Stimulated activated CD4-positive, alpha-beta T cell treated with anti-CD3 and anti-CD28 coated beads, Interleukin-1b, Interleukin-23, amount 100 ng/mL, for 4 hours (primary cell): ENCODE results near the gene FAT2.
"Not testable (repeated sequence)": the region's sequence is repeated elsewhere in the genome, so short reads cannot be mapped to it uniquely, and the experiment has no call there.

Source experiments
- DNase-seq, 2 donors: peaks; one replicate each; pipeline ENCODE4 v3.0.0-alpha.2; 2020; ENCODE audit warnings: low read depth in 2 of 2

The FAT2 gene

GRCh38 chr5:151581812-151582583, 9.1 kb downstream of the FAT2 start:
- DNase-seq, result no peak

GRCh38 chr5:151581347-151581746, 9.8 kb downstream of the FAT2 start:
- no peak for DNase-seq

- no peak for DNase-seq
Observed at GRCh38 chr5:151580858-151581257, 10.3 kb downstream of the FAT2 start.

GRCh38 chr5:151580239-151580638, 10.9 kb downstream of the FAT2 start:
- DNase-seq, result no peak

- not testable (repeated sequence) for DNase-seq
Observed at GRCh38 chr5:151579146-151579545, 12.0 kb downstream of the FAT2 start.

GRCh38 chr5:151578326-151579025, 12.7 kb downstream of the FAT2 start:
- no peak for DNase-seq

GRCh38 chr5:151577566-151577965, 13.6 kb downstream of the FAT2 start:
- DNase-seq, result no peak

GRCh38 chr5:151574444-151574996, 16.6 kb downstream of the FAT2 start:
- DNase-seq, result no peak

GRCh38 chr5:151572657-151573368, 18.3 kb downstream of the FAT2 start:
- DNase-seq, result no peak

- DNase-seq, result no peak
Observed at GRCh38 chr5:151571270-151572173, 19.6 kb downstream of the FAT2 start.

GRCh38 chr5:151570512-151571269, 20.4 kb downstream of the FAT2 start:
- no peak for DNase-seq

- DNase-seq, result no peak
Observed at GRCh38 chr5:151570058-151570457, 21.1 kb downstream of the FAT2 start.

- no peak for DNase-seq
Observed at GRCh38 chr5:151569132-151570046, 21.7 kb downstream of the FAT2 start.

- DNase-seq, result no peak
Observed at GRCh38 chr5:151568036-151568435, 23.1 kb downstream of the FAT2 start.

- DNase-seq, result no peak
Observed at GRCh38 chr5:151565971-151566370, 25.2 kb downstream of the FAT2 start.

- DNase-seq, result no peak
Observed at GRCh38 chr5:151562019-151562707, 29.0 kb downstream of the FAT2 start.

GRCh38 chr5:151557951-151558350, 33.2 kb downstream of the FAT2 start:
- no peak for DNase-seq

GRCh38 chr5:151557466-151557865, 33.7 kb downstream of the FAT2 start:
- DNase-seq, result no peak

- no peak for DNase-seq
Observed at GRCh38 chr5:151556806-151557205, 34.3 kb downstream of the FAT2 start.
